DMS153 treated with DMSO at 0.1 percent for 48 hours (cell line): ENCODE measurements around the gene DSCAM.

Experiments used
- DNase-seq: peaks from one replicate; lab custom pipeline; 2025; ENCODE audit not compliant: unreplicated experiment; lab: John Stamatoyannopoulos, UW

The DSCAM gene

GRCh38 chr21:40563900-40564299 is 283.1 kb downstream of the DSCAM start:
- no peak for DNase-seq

GRCh38 chr21:40562242-40563002 is 284.5 kb downstream of the DSCAM start:
- no peak for DNase-seq

DNA sequence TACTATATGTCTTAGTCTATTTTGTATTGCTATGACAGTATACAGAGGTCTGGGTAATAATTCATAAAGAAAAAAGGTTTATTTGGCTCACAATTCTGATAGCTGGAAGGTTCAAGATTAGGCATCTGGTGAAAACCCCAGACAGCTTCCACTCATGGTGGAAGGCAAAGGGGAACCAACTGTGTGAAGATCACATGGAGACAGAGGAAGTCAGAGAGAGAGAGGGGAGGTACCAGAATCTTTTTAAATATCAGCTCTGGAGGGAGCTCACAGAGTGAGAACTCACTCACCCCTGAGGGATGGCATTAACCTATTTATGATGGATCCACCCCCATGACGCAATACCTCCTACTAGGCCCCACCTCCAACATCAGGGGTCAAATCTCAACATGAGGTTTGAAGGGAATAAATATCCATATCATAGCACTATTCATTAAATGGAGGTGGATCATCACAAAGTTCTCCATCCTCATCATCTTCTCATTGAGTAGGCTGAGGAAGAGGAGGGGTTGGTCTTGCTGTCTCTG is 290.5 kb downstream of the DSCAM start:
- no peak for DNase-seq

DNA sequence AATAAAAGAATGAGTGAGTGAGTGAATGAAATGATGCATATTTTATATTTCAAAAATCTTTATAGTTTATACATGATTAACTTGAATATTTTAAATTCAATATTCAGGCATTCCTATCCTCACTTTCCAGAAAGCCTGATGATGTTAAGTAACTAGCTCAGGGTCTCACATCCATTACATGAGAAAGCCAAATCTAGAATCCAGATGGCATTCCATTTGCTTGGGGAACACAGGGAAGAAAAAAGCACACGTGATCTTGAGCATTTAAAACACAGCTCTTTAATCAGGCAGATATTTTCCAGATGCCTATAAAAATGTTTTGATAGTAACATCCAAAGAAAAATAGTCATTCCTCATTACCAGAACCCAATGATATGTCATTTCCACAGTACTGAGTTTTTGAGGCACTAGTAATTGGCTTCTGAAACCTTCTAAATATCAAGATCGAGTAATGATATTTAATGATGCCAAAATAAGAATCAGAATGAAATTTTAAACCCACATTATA is 291.9 kb downstream of the DSCAM start:
- DNase-seq, result no peak

DNA sequence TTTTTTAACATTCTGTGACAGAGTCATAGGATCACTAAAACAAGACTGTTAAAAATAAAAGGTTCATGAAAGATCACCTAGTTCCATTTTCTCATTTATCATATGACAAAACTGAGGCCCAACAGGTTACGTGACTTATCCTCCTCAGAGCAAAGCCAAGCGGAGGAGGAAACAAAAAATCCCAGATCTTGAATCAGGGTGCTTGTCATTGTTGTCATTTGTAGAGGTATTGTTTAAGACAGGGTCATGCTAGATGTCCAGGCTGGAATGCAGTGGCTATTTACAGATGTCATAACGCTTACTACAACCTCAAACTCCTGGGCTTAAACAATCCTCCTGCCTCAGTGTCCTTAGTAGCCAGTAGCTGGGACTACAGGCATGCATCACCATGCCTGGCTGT is 293.2 kb downstream of the DSCAM start:
- DNase-seq, result no peak

- no peak for DNase-seq
These were observed 298.9 kb downstream of the DSCAM start for GRCh38 chr21:40547906-40548513.

GRCh38 chr21:40546647-40547046 is 300.3 kb downstream of the DSCAM start:
- no peak for DNase-seq

DNA sequence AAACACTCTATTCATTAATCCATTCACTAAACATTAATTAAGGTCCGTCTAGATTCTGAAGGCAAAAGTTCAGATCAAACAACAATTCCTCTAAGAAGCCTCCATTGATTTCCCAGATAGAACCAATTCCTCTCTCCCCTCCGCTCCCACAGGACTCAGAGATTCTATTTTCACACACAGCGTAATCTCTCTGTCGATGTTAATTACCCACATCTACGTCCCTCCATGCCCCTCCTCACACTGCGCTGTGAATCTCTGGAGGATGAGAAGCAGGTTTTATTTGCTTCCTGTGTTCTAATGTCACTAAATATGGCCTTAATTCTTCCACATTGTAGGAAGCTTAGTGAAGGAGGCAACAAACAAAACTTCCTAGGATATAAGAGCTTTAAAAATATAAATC is 306.7 kb downstream of the DSCAM start:
- DNase-seq, result no peak

DNA sequence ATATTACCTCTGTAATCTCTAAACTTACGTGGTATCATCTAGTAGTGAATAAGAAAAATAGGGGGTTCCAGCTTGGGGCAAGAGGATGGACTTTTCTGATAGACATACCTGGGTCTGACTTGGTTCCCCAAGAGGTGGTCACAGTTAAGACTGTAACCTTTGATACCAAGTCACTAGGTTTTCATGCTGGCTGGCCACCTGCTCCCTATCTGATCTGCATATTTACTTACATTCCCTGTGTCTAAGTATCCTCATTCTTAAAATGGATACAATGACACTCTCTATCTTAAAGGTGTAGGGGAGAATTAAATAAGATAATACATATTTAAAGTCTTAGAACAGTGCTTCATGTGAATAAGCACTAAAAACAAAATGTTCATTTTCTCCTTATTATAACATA is 312.1 kb downstream of the DSCAM start:
- no peak for DNase-seq

- no peak for DNase-seq
These were observed 315.4 kb downstream of the DSCAM start for GRCh38 chr21:40531431-40532110.

DNA sequence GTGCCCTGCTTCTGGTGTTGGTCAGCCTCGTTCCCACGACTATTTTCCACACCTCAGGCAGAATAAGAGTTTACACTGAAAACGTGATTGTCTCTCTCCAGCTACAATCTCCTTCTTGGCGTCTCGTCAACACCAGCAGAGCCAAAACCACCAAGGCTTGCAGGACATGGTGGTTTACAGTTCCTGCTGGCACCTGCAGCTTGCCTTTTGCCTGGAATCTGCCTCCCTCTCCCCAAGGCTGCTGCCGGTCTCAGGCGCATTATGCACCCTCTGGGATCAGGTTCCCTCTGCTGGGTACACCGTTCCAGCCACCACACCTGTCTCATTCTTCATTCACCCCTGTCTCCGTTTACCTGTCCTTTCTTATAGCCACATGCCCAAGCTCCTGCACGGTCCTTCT is 315.9 kb downstream of the DSCAM start:
- no peak for DNase-seq

- no peak for DNase-seq
These were observed 329.3 kb downstream of the DSCAM start for GRCh38 chr21:40517646-40518045.

DNA sequence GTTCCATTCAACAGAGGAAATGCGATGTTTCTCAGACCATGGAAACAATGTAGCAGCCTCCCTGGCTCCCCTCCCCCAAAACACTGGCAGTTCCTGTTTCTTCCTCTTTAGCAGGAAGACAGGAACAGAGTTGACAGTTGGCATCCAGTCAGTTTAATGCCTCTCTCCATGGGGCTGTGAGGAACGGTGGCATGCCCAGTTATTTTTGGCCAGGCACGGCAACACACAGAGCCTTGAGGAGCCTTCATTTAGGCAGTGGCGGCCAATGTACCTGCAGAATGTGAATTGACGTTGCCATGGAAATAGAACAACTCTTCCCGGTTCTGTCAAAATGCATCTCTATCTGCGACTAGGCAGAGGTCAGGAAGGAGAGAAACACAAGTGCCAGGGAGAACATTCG is 330.6 kb downstream of the DSCAM start:
- peak; percentile 1 for DNase-seq

DNA sequence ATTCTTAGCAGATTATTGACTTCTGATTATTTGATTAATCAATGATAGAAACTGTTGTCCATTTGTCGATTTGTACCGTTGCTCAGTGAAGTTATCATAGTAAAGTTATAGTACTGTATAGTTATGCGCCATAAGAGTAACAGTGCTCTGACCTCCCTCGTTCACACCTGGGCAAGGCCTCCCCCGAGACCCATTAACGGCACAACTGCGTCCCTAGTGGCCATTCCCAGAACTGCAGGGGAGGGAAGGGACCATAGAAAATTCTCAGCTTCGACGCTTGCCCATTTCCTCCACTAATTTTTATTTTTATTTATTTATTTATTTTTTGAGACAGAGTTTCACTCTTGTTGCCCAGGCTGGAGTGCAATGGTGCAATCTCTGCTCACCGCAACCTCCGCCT is 334.4 kb downstream of the DSCAM start:
- DNase-seq, result no peak

DNA sequence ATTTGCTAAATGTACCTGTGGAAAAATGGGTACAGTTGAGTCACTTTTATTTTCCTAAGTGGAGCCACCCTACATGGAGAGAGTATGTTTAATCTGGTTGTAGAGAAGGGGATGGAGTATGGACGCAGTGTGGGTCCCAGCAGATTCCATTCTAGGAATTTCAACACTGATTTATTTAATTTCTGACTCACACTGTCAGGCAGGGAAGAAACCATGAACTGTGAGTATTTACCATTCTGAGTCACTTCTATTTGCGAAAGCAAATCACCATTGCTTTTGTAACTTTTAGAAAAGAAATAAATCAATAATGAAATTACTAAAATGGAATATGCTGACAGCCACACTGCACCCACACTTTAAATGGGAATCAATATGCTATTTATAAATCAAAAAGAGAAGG is 339.0 kb downstream of the DSCAM start:
- no peak for DNase-seq

GRCh38 chr21:40505681-40506080 is 341.3 kb downstream of the DSCAM start:
- no peak for DNase-seq

GRCh38 chr21:40505244-40505643 is 341.7 kb downstream of the DSCAM start:
- no peak for DNase-seq

DNA sequence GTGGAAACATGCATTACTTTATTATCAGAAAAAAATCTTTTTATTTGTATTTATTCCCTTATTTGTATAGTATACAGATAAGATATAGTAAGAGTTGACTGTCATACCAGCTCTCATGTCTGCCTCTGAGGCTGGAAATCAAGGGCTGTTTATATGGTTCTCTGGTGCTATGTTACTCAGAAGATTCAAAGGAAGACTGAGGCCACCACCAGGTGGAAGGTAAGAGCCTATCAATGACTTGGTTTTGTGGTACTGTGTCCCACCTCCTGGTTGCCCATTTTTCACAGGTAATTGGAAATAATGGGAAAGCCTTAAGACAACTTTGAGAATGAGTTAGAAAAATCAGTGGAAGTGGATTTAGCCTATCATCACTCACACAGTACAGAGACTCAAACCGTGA is 342.1 kb downstream of the DSCAM start:
- no peak for DNase-seq

DNA sequence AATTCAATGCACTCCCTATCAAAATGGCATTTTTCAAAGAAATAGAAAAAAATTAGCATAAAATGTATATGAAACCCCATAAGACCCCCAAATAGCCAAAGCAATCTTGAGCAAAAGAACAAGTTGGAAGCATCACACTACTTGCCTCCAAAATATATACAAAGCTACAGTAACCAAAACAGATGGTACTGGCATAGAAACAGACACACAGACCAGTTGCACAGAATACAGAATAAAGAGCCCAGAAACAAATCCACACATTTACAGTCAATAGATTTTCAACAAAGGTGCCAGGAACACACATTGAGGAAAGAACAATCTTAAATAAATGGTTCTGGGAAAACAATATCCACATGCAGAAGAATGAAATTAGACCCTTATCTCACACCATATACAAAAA is 350.8 kb downstream of the DSCAM start:
- no peak for DNase-seq

DNA sequence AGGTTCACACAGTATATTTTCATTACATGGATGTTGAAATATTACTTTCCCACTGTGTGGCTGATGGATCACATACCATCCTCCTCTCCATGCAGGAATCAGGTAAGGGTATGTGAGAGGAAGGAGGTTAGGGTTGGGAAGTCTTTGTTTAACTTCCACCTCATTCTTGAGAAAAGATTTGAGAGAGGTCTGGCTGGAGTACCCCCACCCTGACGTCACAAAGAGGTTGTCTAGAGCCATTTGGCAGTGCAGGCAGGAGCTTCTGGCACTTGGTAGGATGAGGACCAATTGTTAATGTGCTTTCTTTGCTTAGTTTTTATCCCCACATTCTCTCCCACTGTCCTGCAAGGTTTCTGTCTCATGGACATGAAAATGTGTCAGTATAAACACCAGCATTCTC is 356.6 kb downstream of the DSCAM start:
- DNase-seq, result no peak

GRCh38 chr21:40489001-40489400 is 358.0 kb downstream of the DSCAM start:
- DNase-seq, result no peak

DNA sequence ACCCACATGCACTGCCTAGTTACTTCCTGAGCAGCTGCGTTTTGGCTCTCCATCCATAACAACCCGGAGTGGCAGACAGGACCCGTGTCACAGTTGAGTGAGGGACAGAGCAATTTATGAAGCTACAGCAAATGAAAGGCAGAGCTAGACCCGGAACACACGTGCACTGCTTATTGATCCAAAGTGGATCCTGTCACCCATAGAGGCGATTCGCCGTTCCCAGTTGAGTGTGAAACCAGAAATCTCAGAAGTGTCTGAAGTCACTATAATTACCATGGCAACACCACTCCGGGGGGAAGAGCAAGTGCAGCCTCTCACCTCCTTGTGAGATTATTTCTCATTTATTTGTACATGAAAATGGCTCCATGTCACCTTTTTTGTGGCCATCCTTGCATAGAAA is 365.2 kb downstream of the DSCAM start:
- no peak for DNase-seq
